Left ventricle myocardium inferior (tissue), 1 donor: Measurements from ENCODE around the gene NBEA. TPM values are rescaled to one million over a fixed set of nuclear protein-coding genes. Genes with fewer than 3 reads are reported as not detected.

Source experiments
- DNase-seq: peaks from one replicate; pipeline ENCODE4 v3.0.0-alpha.2; 2020
- H3K27ac ChIP-seq: fragments of 200-600 bp; replicated peaks from 2 replicates; pipeline ENCODE4 v1.8.0; 2021
- H3K27me3 ChIP-seq: fragments of 200-600 bp; 2 replicates; pipeline ENCODE4 v1.8.0; 2021; ENCODE audit warnings: low read depth
- H3K36me3 ChIP-seq: fragments of 200-600 bp; 2 replicates; pipeline ENCODE4 v1.8.0; 2021
- H3K4me1 ChIP-seq: fragments of 200-600 bp; 2 replicates; pipeline ENCODE4 v1.8.0; 2021
- H3K4me3 ChIP-seq: fragments of 200-600 bp; 2 replicates; pipeline ENCODE4 v1.8.0; 2021; ENCODE audit warnings: mild to moderate bottlenecking, moderate library complexity
- H3K9me3 ChIP-seq: fragments of 200-600 bp; replicated peaks from 2 replicates; pipeline ENCODE4 v1.8.0; 2021
- CTCF ChIP-seq: fragments of 200-600 bp; IDR thresholded peaks from 2 replicates; pipeline ENCODE4 v1.8.0; 2021; ENCODE audit warnings: antibody characterized with exemption, mild to moderate bottlenecking, borderline replicate concordance
- intact Hi-C: fragments of 100-400 bp; cut with micrococcal nuclease; formaldehyde crosslinking; loops from one replicate; pipeline ENCODE4 v1.11.0; 2022
- total RNA-seq: library from RNA; stranded (reverse); fragmentation: NEBNext Ultra II Directional; extraction: Animal tissue kit (Norgen Biotek cat#: 25700); gene quantifications from one replicate; pipeline ENCODE4 v1.2.1, GENCODE V29; 2021
- donor health status: DM: no; HTN: yes; CAD: no; lungs with severe emphysema.

NBEA gene
- total RNA-seq, 1 donor from 2014 or later = 21.0 TPM

DNA sequence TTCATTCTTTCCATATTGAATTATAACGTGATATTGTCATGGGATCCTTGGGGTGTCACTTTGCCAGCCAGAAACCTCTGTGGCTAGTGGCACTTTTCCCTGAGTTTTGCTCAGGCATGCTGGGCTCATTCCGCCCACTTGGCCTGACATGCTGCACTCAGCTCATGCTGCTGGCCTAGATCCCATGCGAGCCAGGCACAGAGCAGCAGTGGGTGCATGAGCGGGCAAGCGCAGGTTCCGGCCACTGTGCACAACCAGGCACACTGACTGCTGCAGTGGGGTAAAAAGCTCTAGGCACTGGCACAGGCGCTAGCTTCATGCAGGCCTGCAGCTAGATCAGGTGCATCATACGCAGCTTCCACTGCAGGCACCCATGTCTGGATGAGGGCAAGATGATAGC lies 313.2 kb downstream of the NBEA start:
- Histone ChIP-seq H3K4me3 (no peak overlapping the region), H3K27ac (no peak overlapping the region), H3K36me3 (peaks cover 13% of the 10 kb centered on the region), H3K4me1 (no peaks in the 10 kb centered on the region), H3K27me3 (no peaks in the 10 kb centered on the region), H3K9me3 (no peaks in the 10 kb centered on the region)
- no peak for DNase-seq
- intact Hi-C loops = no loop called here
- no peak for TF ChIP-seq CTCF

DNA sequence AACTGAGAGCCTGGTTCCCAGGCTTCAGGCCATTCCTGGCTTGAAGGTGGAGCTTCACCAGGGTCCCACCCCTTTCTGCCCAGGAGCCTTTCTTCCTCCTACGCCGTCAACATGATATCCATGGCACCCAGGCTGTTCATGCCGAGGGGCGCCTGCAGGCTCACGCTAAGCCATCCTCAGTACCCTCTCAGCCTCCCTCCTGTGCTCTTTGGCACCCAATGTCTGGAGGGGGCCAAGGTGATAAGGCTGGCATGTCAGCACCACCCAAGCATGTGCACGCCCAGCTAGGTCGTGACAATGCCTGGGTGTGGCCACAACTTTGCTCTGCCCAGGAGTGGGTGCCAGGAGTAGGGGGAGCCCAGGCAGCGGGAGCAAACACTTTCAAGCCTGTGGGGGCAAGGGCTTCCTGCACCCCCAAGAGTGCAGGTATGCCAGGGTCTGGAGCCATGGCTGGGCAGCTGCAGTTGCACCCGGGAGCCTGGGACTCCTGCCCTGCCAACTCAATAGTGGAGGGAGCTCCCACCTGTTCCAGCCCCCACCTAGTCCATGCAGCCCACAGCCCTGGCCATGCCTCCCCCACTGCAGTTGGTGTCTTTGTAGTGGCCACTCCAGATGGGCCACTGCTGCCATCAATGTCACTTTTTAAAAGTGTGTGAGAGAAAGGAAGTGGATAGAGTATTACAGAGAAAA lies 314.5 kb downstream of the NBEA start:
- DNase-seq = no peak
- Histone ChIP-seq H3K36me3 (peaks cover 6% of the 10 kb centered on the region), H3K27me3 (no peaks in the 10 kb centered on the region), H3K4me3 (no peak overlapping the region), H3K9me3 (no peaks in the 10 kb centered on the region), H3K4me1 (no peaks in the 10 kb centered on the region), H3K27ac (no peak overlapping the region)
- intact Hi-C loops = no loop called here
- no peak for TF ChIP-seq CTCF

DNA sequence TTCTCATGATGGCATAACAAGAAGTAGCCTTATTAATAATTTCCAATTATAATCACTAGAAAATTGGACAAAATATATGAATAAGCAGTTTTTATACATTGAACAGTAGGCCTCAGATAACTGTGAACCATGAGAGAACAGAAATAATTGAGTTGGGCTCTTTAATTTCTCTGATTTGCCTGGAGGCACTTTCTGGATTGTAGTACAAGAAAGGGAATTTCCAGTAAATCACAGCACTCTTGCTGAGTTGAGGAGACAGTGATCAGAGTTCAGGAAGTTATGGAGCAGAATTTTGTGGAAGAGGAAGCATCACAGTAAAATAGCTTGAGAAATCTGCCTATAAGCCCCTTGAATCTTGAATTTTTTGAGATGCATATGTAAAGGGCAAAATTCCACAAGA lies 318.2 kb downstream of the NBEA start:
- intact Hi-C loops = no loop called here
- Histone ChIP-seq H3K4me1 (no peaks in the 10 kb centered on the region), H3K9me3 (peaks cover 10% of the 10 kb centered on the region), H3K27ac (no peak overlapping the region), H3K27me3 (no peaks in the 10 kb centered on the region), H3K4me3 (no peak overlapping the region), H3K36me3 (no peaks in the 10 kb centered on the region)
- TF ChIP-seq CTCF = no peak
- no peak for DNase-seq

DNA sequence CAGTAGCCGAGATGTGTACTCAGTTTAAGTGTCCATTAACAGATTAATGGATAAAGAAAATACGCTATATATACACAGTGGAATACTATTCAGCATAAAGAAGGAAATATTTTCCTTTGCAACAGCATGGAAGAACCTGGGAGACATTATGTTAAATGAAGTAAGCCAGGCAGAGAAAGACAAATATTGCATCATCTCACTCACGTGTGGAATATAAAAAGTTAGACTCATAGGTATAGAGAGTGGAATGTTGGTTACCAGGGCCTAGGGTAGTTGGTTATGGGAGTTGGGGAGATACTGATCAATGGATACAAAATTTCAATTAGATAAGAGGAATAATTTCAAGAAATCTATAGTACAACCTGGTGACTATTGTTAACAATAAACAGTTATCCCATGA lies 324.3 kb downstream of the NBEA start:
- intact Hi-C loops = no loop called here
- no peak for TF ChIP-seq CTCF

DNA sequence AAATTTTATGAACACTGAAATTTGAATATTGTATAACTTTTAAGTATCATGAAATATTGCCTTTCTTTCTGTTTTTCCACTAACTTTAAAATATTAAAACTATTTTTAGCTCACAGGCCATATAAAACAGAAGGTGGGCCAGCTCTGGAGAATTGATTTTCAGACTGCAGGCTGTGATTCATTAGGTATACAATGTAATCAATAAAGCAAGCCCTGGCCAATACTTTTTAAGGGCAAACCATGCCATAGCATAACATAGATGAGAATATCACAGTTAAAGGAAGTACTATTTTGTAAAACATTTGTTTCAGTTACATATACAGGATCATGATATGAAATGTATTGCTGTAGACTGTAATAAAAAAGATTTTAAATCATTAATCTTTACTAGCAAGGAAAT lies 336.8 kb downstream of the NBEA start:
- Histone ChIP-seq H3K4me1 (no peaks in the 10 kb centered on the region), H3K27me3 (no peaks in the 10 kb centered on the region), H3K9me3 (peaks cover 7% of the 10 kb centered on the region), H3K27ac (no peak overlapping the region), H3K4me3 (no peak overlapping the region), H3K36me3 (no peaks in the 10 kb centered on the region)
- DNase-seq = no peak
- intact Hi-C loops = no loop called here
- TF ChIP-seq CTCF = no peak

More for the DNA sequence above, 324.3 kb downstream of the NBEA start:
- no peak overlapping the region for H3K4me3 ChIP-seq
- DNase-seq = no peak
- H3K27ac ChIP-seq = no peak overlapping the region
- H3K9me3 ChIP-seq = peaks cover 16% of the 10 kb centered on the region
- H3K36me3 ChIP-seq = peaks cover 6% of the 10 kb centered on the region
- H3K27me3 ChIP-seq = no peaks in the 10 kb centered on the region
- no peaks in the 10 kb centered on the region for H3K4me1 ChIP-seq
